HCT116 (cell line): Measurements from ENCODE around the gene SLC6A18. TPM values are rescaled to one million over a fixed set of nuclear protein-coding genes. Genes with fewer than 3 reads are reported as not detected.

ENCODE experiments used
- ATAC-seq: fragments of 200-7000 bp; cut with Tn5 transposase; 2 replicates; pipeline ENCODE4 v1.9.1; 2020; ENCODE audit warnings: mild to moderate bottlenecking, moderate library complexity
- BruUV-seq: library from RNA; stranded (reverse); fragments of 400-500 nt; replicated peaks from 2 replicates; lab custom pipeline; 2021; lab: Mats Ljungman, UMichigan
- CTCF ChIA-PET: fragments of 300-600 bp; sonication (Branson Sonifier 250); formaldehyde crosslinking; loops from one replicate; lab custom pipeline; 2021; ENCODE audit warnings: antibody characterized with exemption; lab: Charles Lee
- POLR2A ChIA-PET: fragments of 300-600, 350-600 bp; sonication (Branson Sonifier 250); formaldehyde crosslinking; loops from one replicate; lab custom pipeline; 2021; ENCODE audit warnings: antibody characterized with exemption; lab: Charles Lee
- RAD21 ChIA-PET, 2 experiments: fragments of 300-600 bp; sonication (Branson Sonifier 250); formaldehyde crosslinking; loops; one replicate each; lab custom pipeline; 2023; ENCODE audit warnings: low total read pairs in 2 of 2; ENCODE audit not compliant: uncharacterized antibody in 2 of 2, unreplicated experiment in 2 of 2, low non-redundant PET in 1 of 2; lab: Charles Lee
- DNase-seq: peaks from one replicate; pipeline ENCODE4 v3.0.0-alpha.2; 2010; ENCODE audit warnings: low read depth, low spot score
- H2AFZ ChIP-seq: fragments of 200-600 bp; shearing (Covaris generic), sonication (generic); 2 replicates; pipeline ENCODE4 v1.6.1; 2017; ENCODE audit warnings: low read depth, mixed run types, mixed read lengths, antibody characterized with exemption, low read length; ENCODE audit not compliant: poor library complexity, severe bottlenecking
- H3K27ac ChIP-seq: 2 replicates; pipeline ENCODE4 v1.5.1; 2012; ENCODE audit warnings: low read depth, low read length
- H3K27me3 ChIP-seq: fragments of 200-600 bp; sonication (generic); 2 replicates; pipeline ENCODE4 v1.6.1; 2016; ENCODE audit warnings: mixed run types, low read length, mixed read lengths; ENCODE audit not compliant: insufficient read depth
- H3K36me3 ChIP-seq, 2 experiments: fragments of 200-500 bp in 1 of 2; fragments of 200-600 bp in 1 of 2; sonication (Bioruptor generic) in 1 of 2; sonication (generic) in 1 of 2; 2 replicates each; pipeline versions ENCODE4 v1.5.1 to v1.6.1; 2014 to 2016; ENCODE audit warnings: low read length in 2 of 2, inconsistent platforms in 1 of 2, mixed read lengths in 1 of 2, mixed run types in 1 of 2; ENCODE audit not compliant: insufficient read depth in 2 of 2, control insufficient read depth in 1 of 2
- H3K4me1 ChIP-seq, 2 experiments: fragments of 200-600 bp in 1 of 2; sonication (generic) in 1 of 2; 2 replicates each; pipeline versions ENCODE4 v1.5.1 to v1.6.1; 2012 to 2017; ENCODE audit warnings: low read length in 2 of 2, inconsistent platforms in 1 of 2, mild to moderate bottlenecking in 1 of 2, mixed read lengths in 1 of 2, mixed run types in 1 of 2, moderate library complexity in 1 of 2; ENCODE audit not compliant: insufficient read depth in 2 of 2, control insufficient read depth in 1 of 2
- H3K4me2 ChIP-seq: fragments of 200-600 bp; sonication (generic); 2 replicates; pipeline ENCODE4 v1.6.1; 2017; ENCODE audit warnings: mixed run types, low read length, mixed read lengths
- H3K4me3 ChIP-seq, 2 experiments: fragments of 200-600 bp in 1 of 2; sonication (generic) in 1 of 2; replicated peaks in 1 of 2; 2 replicates each; pipeline ENCODE4 v1.5.1; 2011 to 2016; ENCODE audit warnings: low read length in 2 of 2, control low read depth in 1 of 2, low read depth in 1 of 2, mild to moderate bottlenecking in 1 of 2, mixed read lengths in 1 of 2, mixed run types in 1 of 2
- H3K79me2 ChIP-seq: fragments of 200-600 bp; sonication (generic); 2 replicates; pipeline ENCODE4 v1.6.1; 2017; ENCODE audit warnings: mild to moderate bottlenecking, mixed run types, low read length, moderate library complexity, mixed read lengths; ENCODE audit not compliant: insufficient read depth
- H3K9ac ChIP-seq: fragments of 200-600 bp; sonication (generic); 2 replicates; pipeline ENCODE4 v1.6.1; 2016; ENCODE audit warnings: low read length, mixed read lengths
- H3K9me2 ChIP-seq: fragments of 200-600 bp; sonication (generic), shearing (Covaris generic); 2 replicates; pipeline ENCODE4 v1.6.1; 2017; ENCODE audit warnings: mixed run types, mild to moderate bottlenecking, moderate library complexity; ENCODE audit not compliant: insufficient read depth
- H3K9me3 ChIP-seq, 2 experiments: fragments of 200-500 bp in 1 of 2; fragments of 200-600 bp in 1 of 2; sonication (Bioruptor generic) in 1 of 2; sonication (generic) in 1 of 2; 2 replicates each; pipeline ENCODE4 v1.6.1; 2014 to 2017; ENCODE audit warnings: low read length in 2 of 2, mixed read lengths in 2 of 2, inconsistent platforms in 1 of 2, low read depth in 1 of 2, mild to moderate bottlenecking in 1 of 2, mixed run types in 1 of 2, moderate library complexity in 1 of 2; ENCODE audit not compliant: control insufficient read depth in 1 of 2, insufficient read depth in 1 of 2
- H4K20me1 ChIP-seq: fragments of 200-600 bp; sonication (generic), shearing (Covaris generic); 2 replicates; pipeline ENCODE4 v1.6.1; 2017; ENCODE audit warnings: mixed run types, mild to moderate bottlenecking, moderate library complexity; ENCODE audit not compliant: insufficient read depth
- CBX3 ChIP-seq: IDR thresholded peaks from 2 replicates; pipeline ENCODE4 v1.6.1; 2012; ENCODE audit warnings: low read depth
- CEBPB ChIP-seq: IDR thresholded peaks from 2 replicates; pipeline ENCODE4 v1.6.1; 2012; ENCODE audit warnings: low read depth
- EZH2phosphoT487 ChIP-seq: fragments of 200-600 bp; IDR thresholded peaks from 2 replicates; pipeline ENCODE4 v1.6.1; 2018; ENCODE audit warnings: antibody characterized with exemption, borderline replicate concordance
- FOSL1 ChIP-seq: IDR thresholded peaks from 2 replicates; pipeline ENCODE4 v1.6.1; 2012; ENCODE audit warnings: low read depth
- JUND ChIP-seq: IDR thresholded peaks from 2 replicates; pipeline ENCODE4 v1.6.1; 2012
- POLR2AphosphoS5 ChIP-seq: IDR thresholded peaks from 2 replicates; pipeline ENCODE4 v1.6.1; 2011; ENCODE audit warnings: mild to moderate bottlenecking, low read depth, low read length, moderate library complexity
- RAD21 ChIP-seq: IDR thresholded peaks from 2 replicates; pipeline ENCODE4 v1.6.1; 2012; ENCODE audit warnings: low read depth, mild to moderate bottlenecking
- REST ChIP-seq: IDR thresholded peaks from 2 replicates; pipeline ENCODE4 v1.6.1; 2012; ENCODE audit warnings: low read depth
- SP1 ChIP-seq: IDR thresholded peaks from 2 replicates; pipeline ENCODE4 v1.6.1; 2012; ENCODE audit warnings: low read depth
- SRF ChIP-seq: IDR thresholded peaks from 2 replicates; pipeline ENCODE4 v1.6.1; 2012; ENCODE audit warnings: low read depth
- TCF7L2 ChIP-seq: IDR thresholded peaks from 2 replicates; pipeline ENCODE4 v1.7.0; 2011; ENCODE audit warnings: borderline replicate concordance, inconsistent platforms; ENCODE audit not compliant: insufficient read depth, insufficient read length; ENCODE audit errors: extremely low read depth
- YY1 ChIP-seq: IDR thresholded peaks from 2 replicates; pipeline ENCODE4 v1.6.1; 2011; ENCODE audit warnings: low read length, low read depth, moderate library complexity, mild to moderate bottlenecking; ENCODE audit not compliant: insufficient replicate concordance; ENCODE audit errors: extremely low read depth
- ZBTB33 ChIP-seq: IDR thresholded peaks from 2 replicates; pipeline ENCODE4 v1.6.1; 2011; ENCODE audit warnings: mild to moderate bottlenecking, low read length, moderate library complexity; ENCODE audit not compliant: insufficient replicate concordance; ENCODE audit errors: extremely low read depth
- ZFX ChIP-seq: fragments of 450-650 bp; IDR thresholded peaks from 2 replicates; pipeline ENCODE4 v1.6.1; 2017
- ZNF274 ChIP-seq: fragments of 200-500 bp; sonication (Bioruptor generic); IDR thresholded peaks from 2 replicates; pipeline ENCODE4 v1.6.1; 2014; ENCODE audit warnings: mild to moderate bottlenecking, low read depth, low read length, inconsistent platforms
- intact Hi-C: fragments of 100-400 bp; cut with micrococcal nuclease; formaldehyde crosslinking; loops from 2 replicates; pipeline ENCODE4 v1.10.0; 2022
- total RNA-seq: library from RNA; stranded (reverse); gene quantifications from one replicate; pipeline ENCODE4 v1.2.1, GENCODE V29; 2021; ENCODE audit not compliant: unreplicated experiment

Gene SLC6A18
- total RNA-seq, 1 experiment from 2014 or later: not detected

GRCh38 chr5:1230551-1230950 is 5.4 kb downstream of the SLC6A18 start:
- no peak overlapping the region for H3K9ac ChIP-seq
- ChIA-PET CTCF (no interaction called here), RAD21 (no interaction called here), POLR2A (no interaction called here)
- no peak overlapping the region for H3K4me3 ChIP-seq
- H3K79me2 ChIP-seq: no peaks in the 10 kb centered on the region
- no peaks in the 10 kb centered on the region for H4K20me1 ChIP-seq
- peaks cover 3% of the 10 kb centered on the region in 2 experiments; a peak in 2 of 4 replicates for H3K9me3 ChIP-seq
- H3K9me2 ChIP-seq: no peaks in the 10 kb centered on the region
- H3K27me3 ChIP-seq: no peaks in the 10 kb centered on the region
- H3K4me2 ChIP-seq: no peak overlapping the region
- no TSS peak for BruUV-seq
- no peaks in the 10 kb centered on the region for H3K36me3 ChIP-seq
- H3K27ac ChIP-seq: no peak overlapping the region
- intact Hi-C loops: no loop called here
- TF ChIP-seq SP1: no peak
- no peak for TF ChIP-seq TCF7L2
- no peak for TF ChIP-seq SRF
- no peak for TF ChIP-seq YY1
- TF ChIP-seq ZFX: no peak
- TF ChIP-seq JUND: no peak
- TF ChIP-seq FOSL1: no peak
- no peak for TF ChIP-seq EZH2phosphoT487
- no peak for TF ChIP-seq ZNF274
- TF ChIP-seq POLR2AphosphoS5: no peak
- no peak for TF ChIP-seq REST
- TF ChIP-seq RAD21: no peak
- no peak for TF ChIP-seq CEBPB
- TF ChIP-seq ZBTB33: no peak
- no peak for TF ChIP-seq CBX3
- H2AFZ ChIP-seq: no peak overlapping the region
- DNase-seq: no peak
- no peak for ATAC-seq
- H3K4me1 ChIP-seq: peaks cover 0 to 3% of the 10 kb centered on the region in 2 experiments; a peak in 2 of 4 replicates
